ENCODE data around the gene GPANK1. TPM values are rescaled to one million over a fixed set of nuclear protein-coding genes. Genes with fewer than 3 reads are reported as not detected.

Gene GPANK1
- total RNA-seq, 1 donor from 2014 or later = 12.0 TPM

DNA sequence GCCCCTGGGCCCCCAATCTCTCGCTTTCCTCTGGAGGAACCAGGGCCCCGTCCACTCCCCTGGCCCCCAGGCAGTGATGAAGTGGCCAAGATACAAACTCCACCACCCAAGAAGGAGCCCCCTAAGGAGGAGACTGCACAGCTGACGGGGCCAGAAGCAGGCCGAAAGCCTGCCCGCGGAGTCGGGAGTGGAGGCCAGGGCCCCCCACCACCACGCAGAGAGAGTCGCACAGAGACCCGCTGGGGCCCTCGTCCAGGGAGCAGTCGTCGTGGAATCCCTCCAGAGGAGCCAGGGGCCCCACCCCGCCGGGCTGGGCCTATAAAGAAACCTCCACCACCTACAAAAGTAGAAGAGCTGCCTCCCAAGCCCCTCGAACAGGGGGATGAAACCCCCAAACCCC is 33.6 kb downstream of the GPANK1 start:
- Mint-ChIP-seq H3K27me3 (ENCODE audit: low read depth) (no peaks in the 10 kb centered on the region), H3K27ac (ENCODE audit: unreplicated experiment) (peak overlapping the region; percentile 60), H3K36me3 (ENCODE audit: low read depth) (peaks cover 52% of the 10 kb centered on the region), H3K9me3 (ENCODE audit: low read depth) (no peaks in the 10 kb centered on the region), H3K4me3 (ENCODE audit: unreplicated experiment) (no peak overlapping the region), H3K4me1 (ENCODE audit: low read depth) (no peaks in the 10 kb centered on the region)
- TF ChIP-seq, protein P1, sequence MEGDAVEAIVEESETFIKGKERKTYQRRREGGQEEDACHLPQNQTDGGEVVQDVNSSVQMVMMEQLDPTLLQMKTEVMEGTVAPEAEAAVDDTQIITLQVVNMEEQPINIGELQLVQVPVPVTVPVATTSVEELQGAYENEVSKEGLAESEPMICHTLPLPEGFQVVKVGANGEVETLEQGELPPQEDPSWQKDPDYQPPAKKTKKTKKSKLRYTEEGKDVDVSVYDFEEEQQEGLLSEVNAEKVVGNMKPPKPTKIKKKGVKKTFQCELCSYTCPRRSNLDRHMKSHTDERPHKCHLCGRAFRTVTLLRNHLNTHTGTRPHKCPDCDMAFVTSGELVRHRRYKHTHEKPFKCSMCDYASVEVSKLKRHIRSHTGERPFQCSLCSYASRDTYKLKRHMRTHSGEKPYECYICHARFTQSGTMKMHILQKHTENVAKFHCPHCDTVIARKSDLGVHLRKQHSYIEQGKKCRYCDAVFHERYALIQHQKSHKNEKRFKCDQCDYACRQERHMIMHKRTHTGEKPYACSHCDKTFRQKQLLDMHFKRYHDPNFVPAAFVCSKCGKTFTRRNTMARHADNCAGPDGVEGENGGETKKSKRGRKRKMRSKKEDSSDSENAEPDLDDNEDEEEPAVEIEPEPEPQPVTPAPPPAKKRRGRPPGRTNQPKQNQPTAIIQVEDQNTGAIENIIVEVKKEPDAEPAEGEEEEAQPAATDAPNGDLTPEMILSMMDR (IDR thresholded peaks at IDR 0.05) = no peak
- DNase-seq (ENCODE audit: low spot score) = no peak

DNA sequence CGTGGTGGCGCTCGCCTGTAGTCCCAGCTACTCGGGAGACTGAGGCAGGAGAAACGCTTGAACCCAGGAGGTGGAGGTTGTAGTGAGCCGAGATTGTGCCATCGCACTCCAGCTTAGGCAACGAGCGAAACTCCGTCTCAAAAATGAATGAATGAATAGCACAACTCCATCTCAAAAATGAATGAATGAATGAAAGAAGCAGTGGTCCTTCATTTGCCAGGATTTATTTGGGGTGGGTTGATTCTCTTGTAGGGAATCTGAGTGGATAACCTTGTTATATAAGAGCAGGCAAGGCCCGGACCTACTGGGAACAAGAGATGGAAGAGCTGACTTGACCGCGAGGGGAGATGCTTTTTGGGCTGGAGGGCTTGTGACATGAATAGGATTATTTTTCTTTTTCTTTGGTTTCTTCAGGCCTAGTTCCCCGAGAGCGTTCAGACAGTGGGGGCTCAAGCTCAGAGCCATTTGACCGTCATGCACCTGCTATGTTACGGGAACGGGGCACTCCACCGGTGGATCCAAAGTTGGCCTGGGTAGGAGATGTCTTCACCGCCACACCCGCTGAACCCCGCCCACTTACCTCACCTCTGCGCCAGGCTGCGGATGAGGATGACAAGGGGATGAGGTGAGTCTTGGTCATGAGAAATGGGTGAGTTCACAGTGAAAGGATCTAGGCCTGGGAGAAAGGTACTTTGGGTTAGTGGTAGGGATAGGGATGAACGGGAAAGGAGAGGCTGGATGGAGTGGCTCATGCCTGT is 34.4 kb downstream of the GPANK1 start:
- Mint-ChIP-seq H3K36me3 (ENCODE audit: low read depth) (peaks cover 54% of the 10 kb centered on the region), H3K4me1 (ENCODE audit: low read depth) (no peaks in the 10 kb centered on the region)

DNA sequence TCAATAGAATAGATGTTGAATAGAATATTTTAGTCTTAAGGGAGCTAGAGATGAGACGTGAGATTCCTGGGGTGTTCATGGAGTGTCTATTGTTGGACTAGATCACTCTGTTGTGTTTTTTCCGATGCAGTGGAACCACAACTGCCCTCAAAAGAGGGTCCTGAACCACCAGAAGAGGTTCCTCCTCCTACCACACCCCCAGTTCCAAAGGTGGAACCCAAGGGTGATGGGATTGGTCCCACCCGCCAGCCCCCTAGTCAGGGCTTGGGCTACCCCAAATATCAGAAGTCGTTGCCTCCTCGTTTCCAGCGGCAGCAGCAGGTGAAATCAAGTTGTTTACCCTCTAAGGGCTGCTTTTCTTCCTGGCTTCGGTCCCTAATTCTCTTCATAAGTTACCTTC is 35.8 kb downstream of the GPANK1 start:
- Mint-ChIP-seq H3K36me3 (ENCODE audit: low read depth) (peaks cover 57% of the 10 kb centered on the region), H3K4me1 (ENCODE audit: low read depth) (no peaks in the 10 kb centered on the region), H3K4me3 (ENCODE audit: unreplicated experiment) (no peak overlapping the region), H3K27ac (ENCODE audit: unreplicated experiment) (peak overlapping the region; percentile 83), H3K27me3 (ENCODE audit: low read depth) (no peaks in the 10 kb centered on the region), H3K9me3 (ENCODE audit: low read depth) (no peaks in the 10 kb centered on the region)
- TF ChIP-seq, protein P1 (IDR thresholded peaks at IDR 0.05) = no peak
- DNase-seq (ENCODE audit: low spot score) = no peak

More for the DNA sequence above, 34.4 kb downstream of the GPANK1 start:
- no peak for DNase-seq (ENCODE audit: low spot score)
- Mint-ChIP-seq H3K9me3 (ENCODE audit: low read depth) (no peaks in the 10 kb centered on the region), H3K27me3 (ENCODE audit: low read depth) (no peaks in the 10 kb centered on the region), H3K27ac (ENCODE audit: unreplicated experiment) (no peak overlapping the region), H3K4me3 (ENCODE audit: unreplicated experiment) (no peak overlapping the region)
- TF ChIP-seq, protein P1 (IDR thresholded peaks at IDR 0.05) = no peak

DNA sequence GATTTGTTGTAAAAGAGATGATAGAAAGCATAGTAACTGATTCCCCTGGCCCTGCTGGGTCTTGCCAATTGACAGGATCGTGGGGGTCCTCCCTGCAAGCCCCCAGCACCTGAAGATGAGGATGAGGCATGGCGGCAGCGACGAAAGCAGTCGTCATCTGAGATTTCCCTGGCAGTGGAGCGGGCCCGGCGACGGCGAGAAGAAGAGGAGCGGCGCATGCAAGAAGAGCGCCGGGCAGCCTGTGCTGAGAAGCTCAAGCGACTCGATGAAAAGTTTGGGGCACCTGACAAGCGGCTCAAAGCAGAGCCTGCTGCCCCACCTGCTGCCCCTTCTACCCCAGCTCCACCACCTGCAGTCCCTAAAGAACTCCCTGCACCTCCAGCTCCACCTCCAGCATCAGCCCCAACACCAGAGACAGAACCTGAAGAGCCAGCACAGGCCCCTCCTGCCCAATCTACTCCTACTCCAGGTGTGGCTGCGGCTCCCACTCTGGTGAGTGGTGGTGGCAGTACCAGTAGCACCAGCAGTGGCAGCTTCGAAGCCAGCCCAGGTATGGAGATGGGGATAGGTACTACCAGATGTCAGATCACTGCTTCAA is 37.0 kb downstream of the GPANK1 start:
- Mint-ChIP-seq H3K27ac (ENCODE audit: unreplicated experiment) (peak overlapping the region; percentile 49), H3K9me3 (ENCODE audit: low read depth) (no peaks in the 10 kb centered on the region), H3K27me3 (ENCODE audit: low read depth) (no peaks in the 10 kb centered on the region), H3K4me3 (ENCODE audit: unreplicated experiment) (no peak overlapping the region), H3K4me1 (ENCODE audit: low read depth) (peaks cover 7% of the 10 kb centered on the region), H3K36me3 (ENCODE audit: low read depth) (peaks cover 58% of the 10 kb centered on the region)
- TF ChIP-seq, protein P1 (IDR thresholded peaks at IDR 0.05) = no peak
- no peak for DNase-seq (ENCODE audit: low spot score)

DNA sequence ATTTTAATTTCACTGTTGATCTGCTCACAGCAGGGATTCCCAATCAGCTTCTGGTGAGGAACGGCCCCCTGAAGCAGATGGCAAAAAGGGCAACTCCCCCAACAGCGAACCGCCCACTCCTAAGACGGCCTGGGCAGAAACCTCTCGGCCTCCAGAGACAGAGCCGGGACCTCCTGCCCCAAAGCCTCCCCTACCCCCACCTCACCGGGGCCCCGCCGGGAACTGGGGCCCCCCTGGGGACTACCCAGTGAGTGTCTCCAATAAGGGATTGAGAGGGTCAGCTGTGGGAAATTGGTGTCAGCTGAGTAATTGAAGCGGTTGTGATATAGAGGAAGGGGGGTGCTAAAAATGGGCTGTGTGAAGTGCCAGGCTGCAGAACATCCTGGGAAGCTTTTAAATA is 37.8 kb downstream of the GPANK1 start:
- Mint-ChIP-seq H3K4me3 (ENCODE audit: unreplicated experiment) (no peak overlapping the region), H3K27me3 (ENCODE audit: low read depth) (no peaks in the 10 kb centered on the region), H3K9me3 (ENCODE audit: low read depth) (no peaks in the 10 kb centered on the region), H3K27ac (ENCODE audit: unreplicated experiment) (no peak overlapping the region), H3K36me3 (ENCODE audit: low read depth) (peaks cover 58% of the 10 kb centered on the region), H3K4me1 (ENCODE audit: low read depth) (peaks cover 15% of the 10 kb centered on the region)
- no peak for DNase-seq (ENCODE audit: low spot score)
- TF ChIP-seq, protein P1 (IDR thresholded peaks at IDR 0.05) = no peak
